ENCODE data around the gene MTF2.

MTF2 gene

GRCh38 chr1:93113127-93113526 is 34.0 kb downstream of the MTF2 start:
- peaks cover 50% of the 10 kb centered on the region for H3K36me3 ChIP-seq (ENCODE audit: control insufficient read depth, insufficient read depth, low read length)
- no peaks in the 10 kb centered on the region for H3K9me3 ChIP-seq (ENCODE audit: control insufficient read depth, low read length)
- H3K4me3 ChIP-seq (ENCODE audit: extremely low read depth, insufficient read depth, low read length, poor library complexity, severe bottlenecking), result no peak overlapping the region
- H3K27ac ChIP-seq (ENCODE audit: low read depth, low read length, severe bottlenecking), result no peak overlapping the region
- WGBS, 2 experiments (ENCODE audit: insufficient coverage in 2 of 2), result 60% methylated on average over 1 of the region's 3 CpGs; no CpG with 5 or more reads in 1 of the 2 experiments
- no peaks in the 10 kb centered on the region for H3K4me1 ChIP-seq (ENCODE audit: control insufficient read depth, insufficient read depth, low read length, poor library complexity, severe bottlenecking)

GRCh38 chr1:93114391-93114790 is 35.3 kb downstream of the MTF2 start:
- Histone ChIP-seq H3K4me1 (ENCODE audit: control insufficient read depth, insufficient read depth, low read length, poor library complexity, severe bottlenecking) (no peaks in the 10 kb centered on the region), H3K27ac (ENCODE audit: low read depth, low read length, severe bottlenecking) (no peak overlapping the region), H3K36me3 (ENCODE audit: control insufficient read depth, insufficient read depth, low read length) (peaks cover 58% of the 10 kb centered on the region), H3K4me3 (ENCODE audit: extremely low read depth, insufficient read depth, low read length, poor library complexity, severe bottlenecking) (no peak overlapping the region), H3K9me3 (ENCODE audit: control insufficient read depth, low read length) (no peaks in the 10 kb centered on the region)
- 92 to 95% methylated on average over 2 of the region's 2 CpGs for WGBS, 2 experiments (ENCODE audit: insufficient coverage in 2 of 2)

GRCh38 chr1:93120614-93121013 is 41.5 kb downstream of the MTF2 start:
- H3K27ac ChIP-seq (ENCODE audit: low read depth, low read length, severe bottlenecking), result no peak overlapping the region
- H3K9me3 ChIP-seq (ENCODE audit: control insufficient read depth, low read length), result no peaks in the 10 kb centered on the region
- H3K36me3 ChIP-seq (ENCODE audit: control insufficient read depth, insufficient read depth, low read length), result peaks cover 40% of the 10 kb centered on the region

GRCh38 chr1:93123201-93123783 is 44.2 kb downstream of the MTF2 start:
- H3K36me3 ChIP-seq (ENCODE audit: control insufficient read depth, insufficient read depth, low read length), result peaks cover 29% of the 10 kb centered on the region
- no peaks in the 10 kb centered on the region for H3K9me3 ChIP-seq (ENCODE audit: control insufficient read depth, low read length)
- H3K4me3 ChIP-seq (ENCODE audit: extremely low read depth, insufficient read depth, low read length, poor library complexity, severe bottlenecking), result no peak overlapping the region
- no peak overlapping the region for H3K27ac ChIP-seq (ENCODE audit: low read depth, low read length, severe bottlenecking)
- WGBS, 2 experiments (ENCODE audit: insufficient coverage in 2 of 2), result no CpG with 5 or more reads among the region's 4 CpGs
- no peaks in the 10 kb centered on the region for H3K4me1 ChIP-seq (ENCODE audit: control insufficient read depth, insufficient read depth, low read length, poor library complexity, severe bottlenecking)

More at GRCh38 chr1:93120614-93121013, 41.5 kb downstream of the MTF2 start:
- H3K4me1 ChIP-seq (ENCODE audit: control insufficient read depth, insufficient read depth, low read length, poor library complexity, severe bottlenecking), result no peaks in the 10 kb centered on the region
- no peak overlapping the region for H3K4me3 ChIP-seq (ENCODE audit: extremely low read depth, insufficient read depth, low read length, poor library complexity, severe bottlenecking)

- no peak overlapping the region for H3K27ac ChIP-seq (ENCODE audit: low read depth, low read length, severe bottlenecking)
- no peaks in the 10 kb centered on the region for H3K9me3 ChIP-seq (ENCODE audit: control insufficient read depth, low read length)
- 35 to 38% methylated on average over 3 to 4 of the region's 4 CpGs for WGBS, 2 experiments (ENCODE audit: insufficient coverage in 2 of 2)
- H3K4me3 ChIP-seq (ENCODE audit: extremely low read depth, insufficient read depth, low read length, poor library complexity, severe bottlenecking), result no peak overlapping the region
- H3K4me1 ChIP-seq (ENCODE audit: control insufficient read depth, insufficient read depth, low read length, poor library complexity, severe bottlenecking), result no peaks in the 10 kb centered on the region
- H3K36me3 ChIP-seq (ENCODE audit: control insufficient read depth, insufficient read depth, low read length), result peaks cover 31% of the 10 kb centered on the region
Measured at GRCh38 chr1:93124556-93125355, 45.7 kb downstream of the MTF2 start.

- peaks cover 60% of the 10 kb centered on the region for H3K36me3 ChIP-seq (ENCODE audit: control insufficient read depth, insufficient read depth, low read length)
- no peaks in the 10 kb centered on the region for H3K4me1 ChIP-seq (ENCODE audit: control insufficient read depth, insufficient read depth, low read length, poor library complexity, severe bottlenecking)
- H3K27ac ChIP-seq (ENCODE audit: low read depth, low read length, severe bottlenecking), result no peak overlapping the region
- no peak overlapping the region for H3K4me3 ChIP-seq (ENCODE audit: extremely low read depth, insufficient read depth, low read length, poor library complexity, severe bottlenecking)
- no peaks in the 10 kb centered on the region for H3K9me3 ChIP-seq (ENCODE audit: control insufficient read depth, low read length)
Measured at GRCh38 chr1:93129507-93130099, 50.5 kb downstream of the MTF2 start.

GRCh38 chr1:93132638-93133037 is 53.6 kb downstream of the MTF2 start:
- Histone ChIP-seq H3K4me3 (ENCODE audit: extremely low read depth, insufficient read depth, low read length, poor library complexity, severe bottlenecking) (no peak overlapping the region), H3K4me1 (ENCODE audit: control insufficient read depth, insufficient read depth, low read length, poor library complexity, severe bottlenecking) (no peaks in the 10 kb centered on the region), H3K9me3 (ENCODE audit: control insufficient read depth, low read length) (no peaks in the 10 kb centered on the region), H3K27ac (ENCODE audit: low read depth, low read length, severe bottlenecking) (no peak overlapping the region), H3K36me3 (ENCODE audit: control insufficient read depth, insufficient read depth, low read length) (peaks cover 68% of the 10 kb centered on the region)

- Histone ChIP-seq H3K4me1 (ENCODE audit: control insufficient read depth, insufficient read depth, low read length, poor library complexity, severe bottlenecking) (no peaks in the 10 kb centered on the region), H3K27ac (ENCODE audit: low read depth, low read length, severe bottlenecking) (no peak overlapping the region), H3K36me3 (ENCODE audit: control insufficient read depth, insufficient read depth, low read length) (peaks cover 73% of the 10 kb centered on the region), H3K9me3 (ENCODE audit: control insufficient read depth, low read length) (no peaks in the 10 kb centered on the region), H3K4me3 (ENCODE audit: extremely low read depth, insufficient read depth, low read length, poor library complexity, severe bottlenecking) (no peak overlapping the region)
- whole genome bisulfite sequencing, 2 experiments (ENCODE audit: insufficient coverage in 2 of 2), result 100% methylated on average over 1 of the region's 5 CpGs; no CpG with 5 or more reads in 1 of the 2 experiments
Measured at GRCh38 chr1:93136445-93136844, 57.4 kb downstream of the MTF2 start.

GRCh38 chr1:93137604-93138292 is 58.7 kb downstream of the MTF2 start:
- Histone ChIP-seq H3K9me3 (ENCODE audit: control insufficient read depth, low read length) (no peaks in the 10 kb centered on the region), H3K4me1 (ENCODE audit: control insufficient read depth, insufficient read depth, low read length, poor library complexity, severe bottlenecking) (no peaks in the 10 kb centered on the region), H3K27ac (ENCODE audit: low read depth, low read length, severe bottlenecking) (no peak overlapping the region), H3K4me3 (ENCODE audit: extremely low read depth, insufficient read depth, low read length, poor library complexity, severe bottlenecking) (no peak overlapping the region), H3K36me3 (ENCODE audit: control insufficient read depth, insufficient read depth, low read length) (peaks cover 66% of the 10 kb centered on the region)
- WGBS, 2 experiments (ENCODE audit: insufficient coverage in 2 of 2), result no CpG with 5 or more reads among the region's 3 CpGs

- H3K36me3 ChIP-seq (ENCODE audit: control insufficient read depth, insufficient read depth, low read length), result peaks cover 58% of the 10 kb centered on the region
- WGBS, 2 experiments (ENCODE audit: insufficient coverage in 2 of 2), result 80% methylated on average over 1 of the region's 1 CpG; no CpG with 5 or more reads in 1 of the 2 experiments
- H3K4me1 ChIP-seq (ENCODE audit: control insufficient read depth, insufficient read depth, low read length, poor library complexity, severe bottlenecking), result no peaks in the 10 kb centered on the region
- no peak overlapping the region for H3K4me3 ChIP-seq (ENCODE audit: extremely low read depth, insufficient read depth, low read length, poor library complexity, severe bottlenecking)
- no peak overlapping the region for H3K27ac ChIP-seq (ENCODE audit: low read depth, low read length, severe bottlenecking)
- no peaks in the 10 kb centered on the region for H3K9me3 ChIP-seq (ENCODE audit: control insufficient read depth, low read length)
Measured at GRCh38 chr1:93140106-93140505, 61.0 kb downstream of the MTF2 start.

All from mesodermal cell (in vitro differentiated cells).